A673 (cell line): ENCODE results near the gene TRIP11. TPM values are rescaled to one million over a fixed set of nuclear protein-coding genes. Genes with fewer than 3 reads are reported as not detected.

Experiments used
- BruUV-seq: library from RNA; stranded (reverse); fragments of 400-500 nt; replicated peaks from 2 replicates; lab custom pipeline; 2021; lab: Mats Ljungman, UMichigan
- CTCF ChIA-PET: fragments of 300-600 bp; sonication (Branson Sonifier 250); formaldehyde crosslinking; loops from one replicate; lab custom pipeline; 2022; ENCODE audit warnings: antibody characterized with exemption; lab: Charles Lee
- POLR2A ChIA-PET: fragments of 300-600 bp; sonication (Branson Sonifier 250); formaldehyde crosslinking; loops from one replicate; lab custom pipeline; 2022; ENCODE audit warnings: antibody characterized with exemption; ENCODE audit not compliant: low non-redundant PET; lab: Charles Lee
- DNase-seq: peaks from one replicate; pipeline ENCODE4 v3.0.0-alpha.2; 2015; ENCODE audit warnings: low spot score
- H3K27ac ChIP-seq: fragments of 200-600 bp; sonication (generic); 2 replicates; pipeline ENCODE4 v1.5.1; 2016; ENCODE audit warnings: mixed run types, low read depth, mild to moderate bottlenecking, mixed read lengths, antibody characterized with exemption, low read length; ENCODE audit not compliant: poor library complexity, severe bottlenecking
- H3K27me3 ChIP-seq: fragments of 200-600 bp; sonication (generic); replicated peaks from 2 replicates; pipeline ENCODE4 v1.6.1; 2017; ENCODE audit warnings: mixed run types, low read depth, mild to moderate bottlenecking, mixed read lengths, antibody characterized with exemption, low read length; ENCODE audit not compliant: insufficient read depth, poor library complexity
- H3K36me3 ChIP-seq: fragments of 200-600 bp; sonication (generic); 2 replicates; pipeline ENCODE4 v1.6.1; 2016; ENCODE audit warnings: mixed run types, mild to moderate bottlenecking, mixed read lengths, antibody characterized with exemption, low read length; ENCODE audit not compliant: insufficient read depth, poor library complexity, severe bottlenecking
- H3K4me1 ChIP-seq: fragments of 200-600 bp; sonication (generic); 2 replicates; pipeline ENCODE4 v1.6.1; 2017; ENCODE audit warnings: mixed run types, mild to moderate bottlenecking, mixed read lengths, antibody characterized with exemption, low read length; ENCODE audit not compliant: insufficient read depth, poor library complexity, severe bottlenecking
- H3K4me3 ChIP-seq: fragments of 200-600 bp; sonication (generic); 2 replicates; pipeline ENCODE4 v1.5.1; 2016; ENCODE audit warnings: low read depth, mixed run types, mild to moderate bottlenecking, mixed read lengths, low read length; ENCODE audit not compliant: poor library complexity, severe bottlenecking
- H3K9me3 ChIP-seq: fragments of 200-600 bp; sonication (generic); 2 replicates; pipeline ENCODE4 v1.6.1; 2016; ENCODE audit warnings: mixed run types, low read depth, mild to moderate bottlenecking, mixed read lengths, antibody characterized with exemption, low read length; ENCODE audit not compliant: poor library complexity, severe bottlenecking
- EZH2 ChIP-seq: fragments of 200-600 bp; sonication (generic); IDR thresholded peaks from 2 replicates; pipeline ENCODE4 v1.6.1; 2017; ENCODE audit warnings: borderline replicate concordance, low read depth, mild to moderate bottlenecking, mixed read lengths, antibody characterized with exemption, low read length; ENCODE audit not compliant: poor library complexity, severe bottlenecking
- intact Hi-C: fragments of 100-400 bp; cut with micrococcal nuclease; formaldehyde crosslinking; loops from one replicate; pipeline ENCODE4 v1.10.0; 2022; ENCODE audit not compliant: unreplicated experiment
- total RNA-seq: library from RNA; stranded (reverse); gene quantifications from 2 replicates; pipeline ENCODE4 v1.2.3, GENCODE V29; 2021
- TF ChIP-seq, protein P1 (sequence below): fragments of 300-800, 200-600 bp; sonication (generic); conservative IDR thresholded peaks from 2 replicates; pipeline ENCODE4 v1.5.1; 2017; ENCODE audit warnings: low read depth, mild to moderate bottlenecking, antibody characterized with exemption, low read length, moderate library complexity, mixed read lengths

Gene TRIP11
- total RNA-seq, 1 experiment from 2014 or later = 46.9 TPM

DNA sequence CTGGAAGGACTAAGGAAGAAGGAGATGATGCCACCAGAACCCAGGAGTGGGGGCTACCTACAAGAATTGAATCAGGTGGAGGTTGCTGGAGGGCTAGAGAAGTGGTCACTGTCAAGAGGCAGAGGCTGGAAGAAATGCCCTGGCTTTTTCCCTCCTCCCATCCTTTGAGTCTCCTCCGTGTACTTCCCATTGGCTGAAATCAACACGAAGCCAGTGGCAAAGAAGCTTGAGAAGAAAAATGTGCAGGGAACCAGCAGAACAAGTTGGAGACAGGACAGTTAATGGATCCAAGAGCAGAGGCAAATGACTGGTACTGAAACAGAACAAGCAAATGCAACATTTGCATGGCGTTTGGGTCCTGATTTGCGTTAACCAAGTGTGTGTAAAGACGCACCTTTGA is 83.2 kb downstream of the TRIP11 start:
- ChIA-PET CTCF (no interaction called here), POLR2A (no interaction called here)
- intact Hi-C loops = no loop called here
- no peaks in the 10 kb centered on the region for H3K9me3 ChIP-seq
- no peak for TF ChIP-seq EZH2
- TF ChIP-seq, protein P1, sequence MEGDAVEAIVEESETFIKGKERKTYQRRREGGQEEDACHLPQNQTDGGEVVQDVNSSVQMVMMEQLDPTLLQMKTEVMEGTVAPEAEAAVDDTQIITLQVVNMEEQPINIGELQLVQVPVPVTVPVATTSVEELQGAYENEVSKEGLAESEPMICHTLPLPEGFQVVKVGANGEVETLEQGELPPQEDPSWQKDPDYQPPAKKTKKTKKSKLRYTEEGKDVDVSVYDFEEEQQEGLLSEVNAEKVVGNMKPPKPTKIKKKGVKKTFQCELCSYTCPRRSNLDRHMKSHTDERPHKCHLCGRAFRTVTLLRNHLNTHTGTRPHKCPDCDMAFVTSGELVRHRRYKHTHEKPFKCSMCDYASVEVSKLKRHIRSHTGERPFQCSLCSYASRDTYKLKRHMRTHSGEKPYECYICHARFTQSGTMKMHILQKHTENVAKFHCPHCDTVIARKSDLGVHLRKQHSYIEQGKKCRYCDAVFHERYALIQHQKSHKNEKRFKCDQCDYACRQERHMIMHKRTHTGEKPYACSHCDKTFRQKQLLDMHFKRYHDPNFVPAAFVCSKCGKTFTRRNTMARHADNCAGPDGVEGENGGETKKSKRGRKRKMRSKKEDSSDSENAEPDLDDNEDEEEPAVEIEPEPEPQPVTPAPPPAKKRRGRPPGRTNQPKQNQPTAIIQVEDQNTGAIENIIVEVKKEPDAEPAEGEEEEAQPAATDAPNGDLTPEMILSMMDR = no peak
- no peak overlapping the region for H3K27ac ChIP-seq
- DNase-seq = no peak
- no peaks in the 10 kb centered on the region for H3K36me3 ChIP-seq
- BruUV-seq = no TSS peak
- H3K4me3 ChIP-seq = no peak overlapping the region
- no peaks in the 10 kb centered on the region for H3K27me3 ChIP-seq
- no peaks in the 10 kb centered on the region for H3K4me1 ChIP-seq

DNA sequence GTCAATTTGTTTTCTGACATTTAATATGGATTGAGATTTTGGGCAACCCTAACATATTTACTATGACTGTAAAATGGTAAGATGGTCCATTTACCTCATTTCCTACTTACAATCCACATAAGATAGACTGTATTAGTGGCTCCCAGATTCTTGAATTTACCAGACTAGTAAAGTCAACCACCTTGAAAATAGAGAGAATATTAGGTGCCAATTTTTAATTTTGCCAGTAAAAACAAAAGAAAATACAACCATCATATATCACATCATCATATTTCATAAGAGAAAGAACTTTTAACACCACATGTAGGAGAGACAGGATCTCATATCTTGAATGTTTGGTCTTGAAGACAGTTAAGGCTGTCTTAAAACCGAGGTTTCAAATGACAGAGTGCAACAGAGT is 84.7 kb downstream of the TRIP11 start:
- ChIA-PET POLR2A (interaction anchor here (0.5 kb wide), 1 partner anchor 9 kb away, joined by 3 read pairs; no protein-coding TSS in a partner anchor), CTCF (no interaction called here)
- Histone ChIP-seq H3K9me3 (no peaks in the 10 kb centered on the region), H3K36me3 (no peaks in the 10 kb centered on the region), H3K27ac (no peak overlapping the region), H3K27me3 (no peaks in the 10 kb centered on the region), H3K4me1 (no peaks in the 10 kb centered on the region), H3K4me3 (no peak overlapping the region)
- intact Hi-C loops = no loop called here
- DNase-seq = no peak
- TF ChIP-seq, protein P1 = no peak
- no peak for TF ChIP-seq EZH2
- no TSS peak for BruUV-seq

DNA sequence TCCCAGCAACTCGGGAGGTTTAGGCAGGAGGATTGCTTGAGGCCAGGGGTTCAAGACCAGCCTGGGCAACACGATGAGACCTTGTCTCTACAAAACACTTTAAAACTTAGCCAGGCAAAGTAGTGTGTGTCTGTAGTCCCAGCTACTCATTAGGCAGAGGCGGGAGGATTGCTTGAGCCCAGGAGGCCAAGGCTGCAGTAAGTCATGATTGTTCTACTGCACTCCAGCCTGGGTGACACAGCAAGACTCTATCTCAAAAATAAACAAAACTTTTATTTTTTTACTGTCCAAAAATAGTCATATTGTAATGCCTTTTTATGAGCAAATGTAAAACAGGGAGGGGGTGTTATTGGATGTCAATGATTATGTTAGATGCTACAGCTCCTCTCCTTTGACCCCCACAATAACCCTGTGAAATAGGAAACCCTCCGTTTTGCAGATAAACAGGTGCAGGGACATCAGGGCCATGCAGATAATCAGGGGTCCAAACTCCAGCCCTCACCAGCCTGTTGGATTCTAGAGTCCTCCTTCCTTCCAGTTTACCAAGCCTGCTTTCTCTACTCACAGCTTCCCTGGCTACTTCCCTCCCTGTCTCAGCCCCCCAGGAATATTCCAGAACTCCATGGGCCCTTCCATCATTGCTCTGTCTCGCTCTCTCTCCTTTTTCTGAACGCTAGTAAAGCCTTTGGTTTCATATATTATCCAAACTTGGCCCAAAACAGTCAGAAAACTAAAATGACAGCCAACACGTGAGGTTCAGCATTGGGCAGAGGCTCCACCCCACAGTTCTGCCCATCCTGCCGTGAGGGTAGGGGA is 86.5 kb downstream of the TRIP11 start:
- Histone ChIP-seq H3K9me3 (no peaks in the 10 kb centered on the region), H3K4me1 (no peaks in the 10 kb centered on the region), H3K27ac (no peak overlapping the region), H3K36me3 (no peaks in the 10 kb centered on the region), H3K4me3 (no peak overlapping the region), H3K27me3 (no peaks in the 10 kb centered on the region)
- BruUV-seq = no TSS peak
- POLR2A ChIA-PET = no interaction called here
- intact Hi-C loops = no loop called here
- no peak for DNase-seq
- no peak for TF ChIP-seq EZH2
- TF ChIP-seq, protein P1 = no peak
- CTCF ChIA-PET = no interaction called here
